Retinal pigment epithelial cell (primary cell): ENCODE data around the gene ABHD11.
A peak's percentile ranks its signal among the peaks of the same experiment; 100 is the strongest.
"Not testable (repeated sequence)": the region's sequence is repeated elsewhere in the genome, so short reads cannot be mapped to it uniquely, and the experiment has no call there.

ENCODE experiments used
- DNase-seq: peaks from one replicate; pipeline ENCODE4 v3.0.0-alpha.2; 2010; ENCODE audit warnings: low read depth
- H3K4me3 ChIP-seq: 2 replicates; pipeline ENCODE4 v1.5.1; 2011; ENCODE audit warnings: mild to moderate bottlenecking, low read length, control low read depth, moderate library complexity
- TF ChIP-seq, protein P1 (sequence below): conservative IDR thresholded peaks from 2 replicates; pipeline ENCODE4 v1.5.1; 2011; ENCODE audit warnings: low read depth, low read length, control low read depth, inconsistent platforms

The ABHD11 gene

DNA sequence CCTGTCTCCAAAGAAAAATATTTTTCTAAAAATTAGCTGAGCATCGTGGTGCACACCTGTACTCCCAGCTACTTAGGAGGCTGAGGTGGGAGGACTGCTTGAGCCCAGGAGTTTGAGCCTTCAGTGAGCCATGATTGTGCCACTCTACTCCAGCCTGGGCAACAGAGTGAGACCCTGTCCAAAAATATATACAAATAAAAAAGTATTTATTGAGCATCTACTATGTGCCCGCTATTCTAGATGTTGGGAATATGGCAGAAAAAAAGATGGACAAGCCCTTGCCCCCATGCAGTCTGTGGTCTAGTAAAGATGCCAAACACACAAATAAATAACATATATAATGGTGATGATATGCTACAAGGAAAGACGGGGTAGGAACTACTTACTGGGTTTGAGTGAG lies 14.8 kb downstream of the ABHD11 start:
- TF ChIP-seq, protein P1, sequence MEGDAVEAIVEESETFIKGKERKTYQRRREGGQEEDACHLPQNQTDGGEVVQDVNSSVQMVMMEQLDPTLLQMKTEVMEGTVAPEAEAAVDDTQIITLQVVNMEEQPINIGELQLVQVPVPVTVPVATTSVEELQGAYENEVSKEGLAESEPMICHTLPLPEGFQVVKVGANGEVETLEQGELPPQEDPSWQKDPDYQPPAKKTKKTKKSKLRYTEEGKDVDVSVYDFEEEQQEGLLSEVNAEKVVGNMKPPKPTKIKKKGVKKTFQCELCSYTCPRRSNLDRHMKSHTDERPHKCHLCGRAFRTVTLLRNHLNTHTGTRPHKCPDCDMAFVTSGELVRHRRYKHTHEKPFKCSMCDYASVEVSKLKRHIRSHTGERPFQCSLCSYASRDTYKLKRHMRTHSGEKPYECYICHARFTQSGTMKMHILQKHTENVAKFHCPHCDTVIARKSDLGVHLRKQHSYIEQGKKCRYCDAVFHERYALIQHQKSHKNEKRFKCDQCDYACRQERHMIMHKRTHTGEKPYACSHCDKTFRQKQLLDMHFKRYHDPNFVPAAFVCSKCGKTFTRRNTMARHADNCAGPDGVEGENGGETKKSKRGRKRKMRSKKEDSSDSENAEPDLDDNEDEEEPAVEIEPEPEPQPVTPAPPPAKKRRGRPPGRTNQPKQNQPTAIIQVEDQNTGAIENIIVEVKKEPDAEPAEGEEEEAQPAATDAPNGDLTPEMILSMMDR, result no peak
- no peak overlapping the region for H3K4me3 ChIP-seq
- DNase-seq, result no peak

DNA sequence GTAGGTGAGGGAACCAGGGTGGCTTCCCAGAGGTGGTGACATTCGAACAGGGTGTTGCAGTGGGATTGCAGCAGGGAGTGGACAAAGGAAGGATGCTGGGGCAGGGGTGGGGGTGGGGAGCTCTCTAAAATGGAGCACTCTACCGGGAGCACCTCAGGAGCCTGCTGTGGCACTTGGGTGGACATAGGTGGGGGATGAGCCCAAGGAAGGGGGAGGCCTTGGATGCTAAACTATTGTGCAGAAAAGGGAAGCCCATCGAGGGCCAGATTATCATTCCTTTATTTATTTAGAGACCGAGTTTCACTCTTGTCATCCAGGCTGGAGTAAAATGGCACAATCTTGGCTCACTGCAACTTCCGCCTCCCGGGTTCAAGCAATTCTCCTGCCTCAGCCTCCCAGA lies 15.8 kb downstream of the ABHD11 start:
- no peak overlapping the region for H3K4me3 ChIP-seq
- TF ChIP-seq, protein P1, result no peak
- no peak for DNase-seq

DNA sequence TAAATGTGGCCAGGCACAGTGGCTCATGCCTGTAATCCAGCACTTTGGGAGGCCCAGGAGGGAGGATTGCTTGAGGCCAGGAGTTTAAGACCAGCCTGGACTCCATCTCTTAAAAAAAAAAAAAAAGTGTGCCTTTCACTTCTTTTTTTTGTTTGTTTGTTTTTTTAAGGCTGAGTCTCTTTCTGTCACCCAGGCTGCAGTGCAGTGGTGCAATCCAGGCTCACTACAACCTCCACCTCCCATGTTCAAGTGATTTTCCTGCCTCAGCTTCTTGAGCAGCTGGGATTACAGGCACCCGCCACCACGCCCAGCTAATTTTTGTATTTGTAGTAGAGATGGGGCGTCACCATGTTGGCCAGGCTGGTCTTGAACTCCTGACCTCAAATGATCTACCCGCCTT lies 16.4 kb downstream of the ABHD11 start:
- not testable (repeated sequence) for H3K4me3 ChIP-seq, DNase-seq

DNA sequence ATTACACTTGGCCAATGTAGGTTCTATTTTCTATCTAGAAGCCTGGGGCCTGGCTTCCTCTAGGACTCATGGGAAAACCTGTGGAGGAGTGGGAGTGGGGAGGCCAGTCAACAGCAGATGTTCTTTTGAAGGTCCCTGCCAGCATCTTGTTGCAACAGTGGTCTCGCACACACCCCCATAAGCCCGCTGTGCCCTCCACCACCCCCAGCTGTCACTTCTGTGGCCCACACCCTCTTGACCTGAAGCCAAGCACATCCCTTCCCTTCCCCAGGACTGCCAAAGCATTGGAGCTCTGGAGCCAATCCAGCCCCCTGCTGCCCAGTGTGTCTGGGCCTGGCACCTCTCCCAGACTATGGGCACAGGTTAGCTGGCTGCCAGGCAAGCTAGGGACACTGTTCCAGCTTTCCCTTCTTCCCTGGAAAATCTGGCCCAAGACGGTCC lies 17.2 kb downstream of the ABHD11 start:
- TF ChIP-seq, protein P1, result no peak
- H3K4me3 ChIP-seq, result no peak overlapping the region
- DNase-seq, result no peak

DNA sequence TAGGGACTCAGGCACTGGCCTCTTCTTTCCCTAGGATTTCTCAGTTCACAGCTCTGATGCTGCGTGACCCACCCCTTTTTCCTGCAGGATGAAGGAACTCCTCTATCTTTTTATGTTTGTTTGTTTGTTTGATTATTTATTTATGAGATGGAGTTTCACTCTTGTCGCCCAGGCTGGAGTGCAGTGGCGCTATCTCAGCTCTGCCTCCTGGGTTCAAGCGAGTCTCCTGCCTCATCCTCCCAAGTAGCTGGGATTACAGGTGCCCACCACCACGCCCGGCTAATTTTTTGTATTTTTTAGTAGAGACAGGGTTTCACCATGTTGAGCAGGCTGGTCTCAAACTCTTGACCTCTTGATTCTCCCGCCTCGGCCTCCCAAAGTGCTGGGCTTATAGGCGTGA lies 18.2 kb downstream of the ABHD11 start:
- not testable (repeated sequence) for H3K4me3 ChIP-seq, DNase-seq

DNA sequence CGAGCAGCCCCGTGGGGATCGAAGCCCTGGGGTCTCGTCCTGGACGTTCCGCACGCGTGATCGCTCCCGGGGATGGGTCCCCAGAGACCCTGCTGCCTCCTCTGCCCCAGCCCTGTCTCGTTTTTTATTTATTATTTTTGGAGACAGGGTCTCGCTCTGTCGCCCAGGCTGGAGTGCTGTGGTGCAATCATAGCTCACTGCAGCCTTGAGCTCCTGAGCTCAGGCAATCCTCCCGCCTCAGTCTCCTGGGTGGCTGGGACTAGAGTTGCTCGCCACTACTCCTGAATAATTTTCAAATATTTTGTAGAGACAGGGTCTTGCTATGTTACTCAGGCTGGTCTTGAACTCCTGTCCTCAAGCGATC lies 18.8 kb downstream of the ABHD11 start:
- no peak for DNase-seq
- TF ChIP-seq, protein P1, result no peak
- H3K4me3 ChIP-seq, result peak overlapping the region; percentile 42

DNA sequence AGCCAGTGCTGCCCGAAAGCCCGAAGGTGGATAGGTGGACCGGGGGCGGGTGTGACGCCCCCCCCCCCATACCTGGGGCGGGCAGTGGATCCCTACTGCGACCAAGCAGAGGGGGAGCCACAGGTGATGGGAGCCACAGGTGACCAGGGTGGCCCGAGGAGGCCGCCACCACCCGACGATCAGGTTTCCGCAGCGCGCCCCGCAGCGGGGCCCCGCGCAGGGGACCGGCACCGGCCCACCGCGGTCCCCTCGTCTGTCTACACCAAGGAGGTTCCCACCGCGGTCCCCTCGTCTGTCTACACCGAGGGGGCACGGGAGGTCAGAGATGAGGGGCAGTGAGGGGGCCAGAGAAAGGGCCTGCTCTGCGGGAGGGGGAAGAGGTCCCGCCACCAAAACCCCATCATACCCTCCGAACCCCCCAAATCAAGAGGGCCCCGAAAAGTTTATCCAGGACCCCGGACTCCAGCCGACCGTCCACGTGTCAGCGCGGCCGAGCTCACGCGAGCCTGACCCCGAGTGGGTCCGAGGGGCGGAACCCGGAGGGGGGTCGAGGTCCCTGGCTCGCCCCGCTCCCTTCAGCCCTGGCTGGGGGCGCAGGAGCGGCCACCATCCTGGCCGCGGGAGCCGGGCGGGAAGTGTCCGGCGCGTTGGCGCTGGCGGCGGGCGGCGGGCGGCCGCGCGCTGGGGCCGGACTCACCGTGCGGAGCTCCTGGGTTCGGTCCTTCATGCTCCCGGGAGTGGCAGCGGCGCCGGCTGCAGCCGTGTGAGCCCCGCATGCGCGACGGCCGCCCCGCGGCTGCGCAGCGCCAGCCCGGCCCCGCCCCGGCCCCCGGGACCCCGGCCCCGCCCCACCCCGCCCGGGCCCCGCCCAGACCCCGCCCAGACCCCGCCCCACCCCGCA lies 19.4 kb downstream of the ABHD11 start, which contains the start of gene STX1A:
TSS of gene STX1A (minus strand) at position 765 of the 901 bp plus-strand sequence. CDS start at position 727, 38 bp downstream.
- DNase-seq, result no peak
- peak within 1 kb of the TSS; percentile 75 for H3K4me3 ChIP-seq
- TF ChIP-seq, protein P1, result no peak

DNA sequence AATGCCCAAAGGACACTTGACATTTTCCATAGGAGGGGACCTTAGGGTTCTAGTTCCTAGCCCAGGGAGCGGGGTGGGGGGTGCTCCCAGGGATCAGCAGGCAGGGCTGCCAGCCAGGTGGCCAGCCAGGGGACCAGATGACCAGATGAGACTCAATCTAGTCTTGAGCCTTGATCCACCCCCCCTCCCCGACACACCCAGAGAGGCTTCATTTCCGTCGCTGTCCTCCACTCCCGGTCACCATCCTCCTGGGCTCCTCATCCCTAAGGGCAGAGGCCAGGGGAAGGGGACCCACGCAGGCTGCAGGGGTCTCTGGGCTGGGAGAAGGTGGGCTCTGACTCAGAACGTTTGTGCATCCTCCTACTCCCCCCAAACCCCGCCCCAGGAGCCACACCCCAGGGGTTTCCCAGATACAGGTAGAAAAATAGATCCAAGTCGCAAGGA lies 20.1 kb downstream of the ABHD11 start:
- peak overlapping the region; percentile 75 for H3K4me3 ChIP-seq
- DNase-seq, result no peak
- TF ChIP-seq, protein P1, result no peak
